Measurements from ENCODE around the gene SKAP1. TPM values are rescaled to one million over a fixed set of nuclear protein-coding genes. Genes with fewer than 3 reads are reported as not detected.

SKAP1 gene
- polyA plus RNA-seq, 3 donors, result 0.13 to 1.0 (median 0.52) TPM

DNA sequence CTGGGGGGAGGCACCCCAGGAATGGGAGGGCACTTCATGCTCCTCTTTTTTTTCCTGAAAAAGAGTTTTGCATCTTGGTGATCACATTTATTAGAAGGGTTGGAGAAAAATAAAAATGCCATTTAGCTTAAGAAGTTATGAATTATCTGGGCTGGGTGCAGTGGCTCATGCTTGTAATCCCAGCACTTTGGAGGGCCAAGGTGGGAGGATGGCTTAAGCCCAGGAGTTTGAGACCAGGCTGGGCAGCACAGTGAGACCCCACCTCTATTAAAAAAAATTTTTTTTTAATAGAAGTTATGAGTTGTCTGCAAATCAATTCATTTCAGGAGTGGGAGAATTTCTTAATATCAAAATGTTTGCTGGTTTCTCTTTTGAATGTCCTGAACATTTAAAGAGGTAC is 219.0 kb downstream of the SKAP1 start:
- intact Hi-C loops (cut with micrococcal nuclease), result no loop called here
- Histone ChIP-seq H3K36me3 (replicated peaks in 1 of 2; ENCODE audit: control insufficient read depth in 1 of 2, insufficient read depth in 2 of 2, low read length in 2 of 2) (no peaks in the 10 kb centered on the region), H3K27me3 (ENCODE audit: control insufficient read depth in 2 of 2, insufficient read depth in 2 of 2, low read length in 2 of 2) (no peaks in the 10 kb centered on the region), H3K4me1 (ENCODE audit: control insufficient read depth in 1 of 2, insufficient read depth in 2 of 2, low read length in 2 of 2) (no peaks in the 10 kb centered on the region), H3K9me3 (replicated peaks in 1 of 2; ENCODE audit: control insufficient read depth in 1 of 2, insufficient read depth in 1 of 2, low read length in 2 of 2) (no peaks in the 10 kb centered on the region), H3K79me2 (ENCODE audit: insufficient read depth, low read length) (no peaks in the 10 kb centered on the region), H4K20me1 (ENCODE audit: insufficient read depth, low read length) (no peaks in the 10 kb centered on the region), H2AFZ (ENCODE audit: insufficient read depth, low read depth, low read length, poor library complexity, severe bottlenecking) (no peak overlapping the region), H3K4me2 (replicated peaks; ENCODE audit: extremely low read depth, low read length, poor library complexity, severe bottlenecking) (no peak overlapping the region), H3K27ac (ENCODE audit: low read depth in 1 of 2, low read length in 2 of 2) (no peak overlapping the region), H3K4me3 (replicated peaks in 1 of 3; ENCODE audit: low read depth in 2 of 3, low read length in 3 of 3) (no peak overlapping the region), H3K9ac (ENCODE audit: insufficient read depth, low read length, poor library complexity, severe bottlenecking) (no peak overlapping the region)
- DNase-seq, result no peak
- H3K27ac Mint-ChIP-seq, result no peak overlapping the region
- no peak overlapping the region for H3K4me3 Mint-ChIP-seq
- H3K36me3 Mint-ChIP-seq, result no peaks in the 10 kb centered on the region
- TF ChIP-seq, protein P1, sequence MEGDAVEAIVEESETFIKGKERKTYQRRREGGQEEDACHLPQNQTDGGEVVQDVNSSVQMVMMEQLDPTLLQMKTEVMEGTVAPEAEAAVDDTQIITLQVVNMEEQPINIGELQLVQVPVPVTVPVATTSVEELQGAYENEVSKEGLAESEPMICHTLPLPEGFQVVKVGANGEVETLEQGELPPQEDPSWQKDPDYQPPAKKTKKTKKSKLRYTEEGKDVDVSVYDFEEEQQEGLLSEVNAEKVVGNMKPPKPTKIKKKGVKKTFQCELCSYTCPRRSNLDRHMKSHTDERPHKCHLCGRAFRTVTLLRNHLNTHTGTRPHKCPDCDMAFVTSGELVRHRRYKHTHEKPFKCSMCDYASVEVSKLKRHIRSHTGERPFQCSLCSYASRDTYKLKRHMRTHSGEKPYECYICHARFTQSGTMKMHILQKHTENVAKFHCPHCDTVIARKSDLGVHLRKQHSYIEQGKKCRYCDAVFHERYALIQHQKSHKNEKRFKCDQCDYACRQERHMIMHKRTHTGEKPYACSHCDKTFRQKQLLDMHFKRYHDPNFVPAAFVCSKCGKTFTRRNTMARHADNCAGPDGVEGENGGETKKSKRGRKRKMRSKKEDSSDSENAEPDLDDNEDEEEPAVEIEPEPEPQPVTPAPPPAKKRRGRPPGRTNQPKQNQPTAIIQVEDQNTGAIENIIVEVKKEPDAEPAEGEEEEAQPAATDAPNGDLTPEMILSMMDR (IDR thresholded peaks at IDR 0.05), result no peak
- H3K27me3 Mint-ChIP-seq (ENCODE audit: low read depth in 3 of 3), result peaks cover 0 to 11% (median 1%) of the 10 kb centered on the region in 3 donors
- H3K9me3 Mint-ChIP-seq, result no peaks in the 10 kb centered on the region
- H3K4me1 Mint-ChIP-seq, result no peaks in the 10 kb centered on the region

DNA sequence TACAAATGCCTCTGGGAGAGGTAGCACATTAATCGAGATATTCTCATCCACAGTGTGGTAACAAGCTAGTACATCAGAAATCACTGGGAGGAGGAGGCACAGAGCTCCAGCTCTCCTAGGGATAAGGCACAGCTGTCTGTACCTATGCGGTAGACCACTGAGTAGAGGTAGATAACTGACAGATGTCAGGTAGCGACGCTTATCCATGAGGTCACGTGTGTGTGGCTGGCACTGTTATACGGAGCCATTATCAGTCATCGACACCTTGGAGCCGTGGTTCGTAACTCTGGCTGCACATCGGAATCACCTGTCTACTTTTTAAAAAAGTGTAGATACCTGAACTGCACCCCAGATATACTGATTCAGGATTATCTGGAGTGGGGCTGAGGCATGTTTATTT is 220.0 kb downstream of the SKAP1 start:
- no peaks in the 10 kb centered on the region for H3K9me3 Mint-ChIP-seq
- H3K9ac ChIP-seq (ENCODE audit: insufficient read depth, low read length, poor library complexity, severe bottlenecking), result no peak overlapping the region
- TF ChIP-seq, protein P1 (IDR thresholded peaks at IDR 0.05), result no peak
- intact Hi-C loops (cut with micrococcal nuclease), result no loop called here
- no peak overlapping the region for H3K4me3 ChIP-seq (replicated peaks in 1 of 3; ENCODE audit: low read depth in 2 of 3, low read length in 3 of 3)
- H2AFZ ChIP-seq (ENCODE audit: insufficient read depth, low read depth, low read length, poor library complexity, severe bottlenecking), result no peak overlapping the region
- no peak overlapping the region for H3K4me3 Mint-ChIP-seq
- H3K4me1 Mint-ChIP-seq, result no peaks in the 10 kb centered on the region
- no peak overlapping the region for H3K27ac Mint-ChIP-seq
- 95% methylated on average over 9 of the region's 10 CpGs for WGBS (ENCODE audit: insufficient coverage)
- H3K9me3 ChIP-seq (replicated peaks in 1 of 2; ENCODE audit: control insufficient read depth in 1 of 2, insufficient read depth in 1 of 2, low read length in 2 of 2), result no peaks in the 10 kb centered on the region
- H3K27me3 Mint-ChIP-seq (ENCODE audit: low read depth in 3 of 3), result peaks cover 0 to 13% (median 4%) of the 10 kb centered on the region in 3 donors
- H3K4me2 ChIP-seq (replicated peaks; ENCODE audit: extremely low read depth, low read length, poor library complexity, severe bottlenecking), result no peak overlapping the region
- H3K4me1 ChIP-seq (ENCODE audit: control insufficient read depth in 1 of 2, insufficient read depth in 2 of 2, low read length in 2 of 2), result no peaks in the 10 kb centered on the region
- no peaks in the 10 kb centered on the region for H3K27me3 ChIP-seq (ENCODE audit: control insufficient read depth in 2 of 2, insufficient read depth in 2 of 2, low read length in 2 of 2)
- no peaks in the 10 kb centered on the region for H3K36me3 Mint-ChIP-seq
- no peak for DNase-seq
- H3K27ac ChIP-seq (ENCODE audit: low read depth in 1 of 2, low read length in 2 of 2), result no peak overlapping the region
- no peaks in the 10 kb centered on the region for H4K20me1 ChIP-seq (ENCODE audit: insufficient read depth, low read length)
- H3K79me2 ChIP-seq (ENCODE audit: insufficient read depth, low read length), result no peaks in the 10 kb centered on the region
- H3K36me3 ChIP-seq (replicated peaks in 1 of 2; ENCODE audit: control insufficient read depth in 1 of 2, insufficient read depth in 2 of 2, low read length in 2 of 2), result no peaks in the 10 kb centered on the region
